Mesenchymal stem cell (in vitro differentiated cells and primary cell): Measurements from ENCODE around the gene CDC40.
"Not testable (repeated sequence)": the region's sequence is repeated elsewhere in the genome, so short reads cannot be mapped to it uniquely, and the experiment has no call there.

ENCODE experiments used
- DNase-seq: peaks from one replicate; pipeline ENCODE4 v3.0.0-alpha.2; 2013
- H2AFZ ChIP-seq: one replicate; pipeline ENCODE4 v1.6.1; 2013; ENCODE audit warnings: low read depth, mild to moderate bottlenecking, control low read depth, inconsistent platforms, low read length, moderate library complexity
- H2AK5ac ChIP-seq: 2 replicates; pipeline ENCODE4 v1.6.1; 2013; ENCODE audit warnings: low read length, moderate library complexity, mild to moderate bottlenecking, inconsistent platforms; ENCODE audit not compliant: severe bottlenecking
- H2BK120ac ChIP-seq: one replicate; pipeline ENCODE4 v1.6.1; 2013; ENCODE audit warnings: low read depth, mild to moderate bottlenecking, inconsistent platforms, low read length, moderate library complexity
- H2BK12ac ChIP-seq, 2 experiments: one replicate each; pipeline ENCODE4 v1.6.1; 2013; ENCODE audit warnings: inconsistent platforms in 2 of 2, low read length in 2 of 2, mild to moderate bottlenecking in 2 of 2, moderate library complexity in 2 of 2, control low read depth in 1 of 2
- H2BK15ac ChIP-seq: one replicate; pipeline ENCODE4 v1.6.1; 2013; ENCODE audit warnings: mild to moderate bottlenecking, low read depth, inconsistent platforms; ENCODE audit not compliant: poor library complexity, severe bottlenecking
- H2BK5ac ChIP-seq: 2 replicates; pipeline ENCODE4 v1.6.1; 2013; ENCODE audit warnings: low read depth, mild to moderate bottlenecking, low read length, control low read depth, inconsistent platforms; ENCODE audit not compliant: poor library complexity, severe bottlenecking
- H3K14ac ChIP-seq, 2 experiments: one replicate each; pipeline ENCODE4 v1.6.1; 2013; ENCODE audit warnings: inconsistent platforms in 2 of 2, low read length in 2 of 2, control low read depth in 1 of 2, mild to moderate bottlenecking in 1 of 2, moderate library complexity in 1 of 2
- H3K18ac ChIP-seq, 2 experiments: one replicate each; pipeline ENCODE4 v1.6.1; 2013; ENCODE audit warnings: inconsistent platforms in 2 of 2, low read length in 2 of 2, control low read depth in 1 of 2, low read depth in 1 of 2, mild to moderate bottlenecking in 1 of 2
- H3K23ac ChIP-seq, 2 experiments: one replicate each; pipeline ENCODE4 v1.6.1; 2013; ENCODE audit warnings: inconsistent platforms in 2 of 2, low read length in 2 of 2, mild to moderate bottlenecking in 2 of 2, moderate library complexity in 2 of 2, control low read depth in 1 of 2
- H3K27ac ChIP-seq: 2 replicates; pipeline ENCODE4 v1.5.1; 2013; ENCODE audit warnings: mild to moderate bottlenecking, moderate library complexity, low read length, control low read depth, inconsistent platforms; ENCODE audit not compliant: poor library complexity, severe bottlenecking
- H3K27me3 ChIP-seq, 2 experiments: 2 replicates each; pipeline versions ENCODE4 v1.6.1 to v1.7.0; 2013; ENCODE audit warnings: low read length in 2 of 2, mild to moderate bottlenecking in 2 of 2, moderate library complexity in 2 of 2, control low read depth in 1 of 2, inconsistent platforms in 1 of 2; ENCODE audit not compliant: control insufficient read depth in 1 of 2, insufficient read depth in 1 of 2
- H3K36me3 ChIP-seq, 2 experiments: 2 replicates each; pipeline versions ENCODE4 v1.6.1 to v1.7.0; 2013; ENCODE audit warnings: low read length in 2 of 2, control low read depth in 1 of 2, inconsistent platforms in 1 of 2, low read depth in 1 of 2, mild to moderate bottlenecking in 1 of 2; ENCODE audit not compliant: insufficient read depth in 2 of 2, control insufficient read depth in 1 of 2
- H3K4ac ChIP-seq, 2 experiments: one replicate each; pipeline ENCODE4 v1.6.1; 2013; ENCODE audit warnings: inconsistent platforms in 2 of 2, low read length in 2 of 2, mild to moderate bottlenecking in 2 of 2, moderate library complexity in 2 of 2, control low read depth in 1 of 2, low read depth in 1 of 2
- H3K4me1 ChIP-seq: 2 replicates; pipeline ENCODE4 v1.6.1; 2013; ENCODE audit warnings: low read depth, low read length, control low read depth; ENCODE audit not compliant: control insufficient read depth, insufficient read depth
- H3K4me2 ChIP-seq: 2 replicates; pipeline ENCODE4 v1.6.1; 2013; ENCODE audit warnings: low read length, mild to moderate bottlenecking, inconsistent platforms; ENCODE audit not compliant: poor library complexity, severe bottlenecking
- H3K4me3 ChIP-seq, 2 experiments: 2 replicates each; pipeline versions ENCODE4 v1.5.1 to v1.7.0; 2013; ENCODE audit warnings: low read length in 2 of 2, mild to moderate bottlenecking in 2 of 2, control low read depth in 1 of 2, low read depth in 1 of 2; ENCODE audit not compliant: insufficient read depth in 1 of 2
- H3K79me1 ChIP-seq: replicated peaks from 2 replicates; pipeline ENCODE4 v1.6.1; 2013; ENCODE audit warnings: mild to moderate bottlenecking, control low read depth, low read length, inconsistent platforms; ENCODE audit not compliant: poor library complexity, severe bottlenecking
- H3K9ac ChIP-seq: 2 replicates; pipeline ENCODE4 v1.7.0; 2013; ENCODE audit warnings: mild to moderate bottlenecking, low read length, moderate library complexity
- H3K9me3 ChIP-seq: 2 replicates; pipeline ENCODE4 v1.7.0; 2013; ENCODE audit warnings: mild to moderate bottlenecking, low read length; ENCODE audit not compliant: control insufficient read depth
- H4K8ac ChIP-seq: one replicate; pipeline ENCODE4 v1.6.1; 2013; ENCODE audit warnings: inconsistent platforms, mild to moderate bottlenecking, low read length, moderate library complexity
- H4K91ac ChIP-seq: one replicate; pipeline ENCODE4 v1.6.1; 2013; ENCODE audit warnings: mild to moderate bottlenecking, low read length, inconsistent platforms
- WGBS: methylation state at CpG from one replicate; pipeline ENCODE4 v1.1.7; 2013; ENCODE audit warnings: mixed read lengths; 5-methylcytosine and 5-hydroxymethylcytosine counted together

Gene CDC40

GRCh38 chr6:110239526-110240274, 59.5 kb downstream of the CDC40 start:
- no CpG with 5 or more reads among the region's 1 CpG for WGBS
- Histone ChIP-seq H4K8ac (no peak overlapping the region), H3K14ac (no peak overlapping the region), H2BK120ac (no peak overlapping the region), H3K4me1 (no peaks in the 10 kb centered on the region), H3K79me1 (no peaks in the 10 kb centered on the region), H2AFZ (no peak overlapping the region), H3K18ac (no peak overlapping the region), H3K9ac (no peak overlapping the region), H2BK12ac (no peak overlapping the region), H3K9me3 (no peaks in the 10 kb centered on the region), H2BK15ac (no peak overlapping the region), H3K4me2 (no peak overlapping the region), H2AK5ac (no peak overlapping the region), H3K4ac (no peak overlapping the region), H3K27me3 (no peaks in the 10 kb centered on the region), H3K36me3 (peaks cover 0 to 15% of the 10 kb centered on the region in 2 experiments), H4K91ac (no peak overlapping the region), H3K4me3 (no peak overlapping the region), H3K23ac (no peak overlapping the region), H3K27ac (no peak overlapping the region), H2BK5ac (no peak overlapping the region)
- DNase-seq, result no peak

GRCh38 chr6:110244621-110245020, 64.4 kb downstream of the CDC40 start:
- not testable (repeated sequence) for H3K18ac ChIP-seq, H3K36me3 ChIP-seq, H3K27me3 ChIP-seq, H2AFZ ChIP-seq, H2BK15ac ChIP-seq, H2BK120ac ChIP-seq, H4K8ac ChIP-seq, H4K91ac ChIP-seq, H2BK5ac ChIP-seq, H3K14ac ChIP-seq, H3K27ac ChIP-seq, H3K4me2 ChIP-seq, H3K23ac ChIP-seq, H3K4me3 ChIP-seq, H2AK5ac ChIP-seq, H3K9me3 ChIP-seq, H3K79me1 ChIP-seq, H3K4ac ChIP-seq, H3K9ac ChIP-seq, DNase-seq, H3K4me1 ChIP-seq, H2BK12ac ChIP-seq
- WGBS, result no CpG with 5 or more reads among the region's 3 CpGs

GRCh38 chr6:110246378-110246777, 66.2 kb downstream of the CDC40 start:
- H3K4me2 ChIP-seq, result no peak overlapping the region
- H3K36me3 ChIP-seq, result no peaks in the 10 kb centered on the region
- no peaks in the 10 kb centered on the region for H3K27me3 ChIP-seq
- no peak overlapping the region for H4K8ac ChIP-seq
- H2BK120ac ChIP-seq, result no peak overlapping the region
- H3K27ac ChIP-seq, result no peak overlapping the region
- no peak overlapping the region for H2AK5ac ChIP-seq
- H3K23ac ChIP-seq, result no peak overlapping the region
- H3K9ac ChIP-seq, result no peak overlapping the region
- H2BK12ac ChIP-seq, result no peak overlapping the region
- H3K18ac ChIP-seq, result no peak overlapping the region
- no CpG with 5 or more reads among the region's 3 CpGs for WGBS
- H3K79me1 ChIP-seq, result no peaks in the 10 kb centered on the region
- no peak overlapping the region for H2BK5ac ChIP-seq
- no peak overlapping the region for H2AFZ ChIP-seq
- no peak overlapping the region for H3K4me3 ChIP-seq
- H3K9me3 ChIP-seq, result no peaks in the 10 kb centered on the region
- no peaks in the 10 kb centered on the region for H3K4me1 ChIP-seq
- no peak overlapping the region for H3K4ac ChIP-seq
- no peak overlapping the region for H4K91ac ChIP-seq
- DNase-seq, result no peak
- H2BK15ac ChIP-seq, result no peak overlapping the region
- H3K14ac ChIP-seq, result no peak overlapping the region

GRCh38 chr6:110246900-110247546, 66.8 kb downstream of the CDC40 start:
- Histone ChIP-seq H3K14ac (no peak overlapping the region), H3K18ac (no peak overlapping the region)
- WGBS, result no CpG with 5 or more reads among the region's 3 CpGs

More at GRCh38 chr6:110246900-110247546, 66.8 kb downstream of the CDC40 start:
- Histone ChIP-seq H3K4me1 (no peaks in the 10 kb centered on the region), H3K79me1 (no peaks in the 10 kb centered on the region), H2BK12ac (no peak overlapping the region), H3K27me3 (no peaks in the 10 kb centered on the region), H2BK15ac (no peak overlapping the region), H3K4me3 (no peak overlapping the region), H3K9me3 (peaks cover under 1% of the 10 kb centered on the region), H3K36me3 (no peaks in the 10 kb centered on the region), H4K91ac (no peak overlapping the region), H4K8ac (no peak overlapping the region), H3K23ac (no peak overlapping the region), H2AFZ (no peak overlapping the region), H3K27ac (no peak overlapping the region), H3K4ac (no peak overlapping the region), H2BK120ac (no peak overlapping the region), H2BK5ac (no peak overlapping the region), H3K9ac (no peak overlapping the region), H2AK5ac (no peak overlapping the region), H3K4me2 (no peak overlapping the region)
- DNase-seq, result no peak
